HG03432 (cell line): ENCODE measurements around the gene ADAMTS17.

ENCODE experiments used
- ATAC-seq: cut with Tn5 transposase; IDR thresholded peaks from one replicate; pipeline ENCODE4 v1.9.1; 2021; ENCODE audit warnings: mild to moderate bottlenecking, moderate library complexity; ENCODE audit not compliant: unreplicated experiment

ADAMTS17 gene

GRCh38 chr15:100141311-100142001 is 200.3 kb downstream of the ADAMTS17 start:
- ATAC-seq = no peak

GRCh38 chr15:100140527-100141308 is 201.1 kb downstream of the ADAMTS17 start:
- ATAC-seq = no peak

GRCh38 chr15:100134586-100134985 is 207.2 kb downstream of the ADAMTS17 start:
- no peak for ATAC-seq

- ATAC-seq = no peak
These were observed 207.6 kb downstream of the ADAMTS17 start for GRCh38 chr15:100134089-100134583.

GRCh38 chr15:100133001-100133400 is 208.8 kb downstream of the ADAMTS17 start:
- no peak for ATAC-seq

- no peak for ATAC-seq
These were observed 209.5 kb downstream of the ADAMTS17 start for GRCh38 chr15:100132309-100132708.

- peak; percentile 81 for ATAC-seq
These were observed 210.2 kb downstream of the ADAMTS17 start for GRCh38 chr15:100131321-100132224.

GRCh38 chr15:100129677-100130076 is 212.1 kb downstream of the ADAMTS17 start:
- ATAC-seq = no peak

- ATAC-seq = no peak
These were observed 216.2 kb downstream of the ADAMTS17 start for GRCh38 chr15:100125401-100126191.

- ATAC-seq = no peak
These were observed 216.8 kb downstream of the ADAMTS17 start for GRCh38 chr15:100124936-100125335.

- no peak for ATAC-seq
These were observed 217.4 kb downstream of the ADAMTS17 start for GRCh38 chr15:100124361-100124760.

GRCh38 chr15:100123611-100124010 is 218.2 kb downstream of the ADAMTS17 start:
- ATAC-seq = no peak

GRCh38 chr15:100121285-100121684 is 220.5 kb downstream of the ADAMTS17 start:
- ATAC-seq = no peak

GRCh38 chr15:100120111-100120510 is 221.7 kb downstream of the ADAMTS17 start:
- no peak for ATAC-seq

- ATAC-seq = no peak
These were observed 223.2 kb downstream of the ADAMTS17 start for GRCh38 chr15:100118546-100118945.

- no peak for ATAC-seq
These were observed 225.2 kb downstream of the ADAMTS17 start for GRCh38 chr15:100116416-100117190.

- ATAC-seq = no peak
These were observed 226.1 kb downstream of the ADAMTS17 start for GRCh38 chr15:100115711-100116090.

- ATAC-seq = no peak
These were observed 226.6 kb downstream of the ADAMTS17 start for GRCh38 chr15:100115066-100115710.

- ATAC-seq = no peak
These were observed 227.2 kb downstream of the ADAMTS17 start for GRCh38 chr15:100114571-100114970.
